CD4-positive, alpha-beta T cell treated with Interleukin-4 for 1 hour (primary cell): ENCODE results near the gene MARK3.

ENCODE experiments used
- DNase-seq, 2 donors: peaks; one replicate each; pipeline ENCODE4 v3.0.0-alpha.2; 2020 to 2022

Gene MARK3

GRCh38 chr14:103396463-103396862 lies 11.2 kb downstream of the MARK3 start:
- no peak for DNase-seq

- DNase-seq = no peak
Observed at GRCh38 chr14:103398427-103399195, 13.4 kb downstream of the MARK3 start.

- no peak for DNase-seq
Observed at GRCh38 chr14:103400537-103400936, 15.3 kb downstream of the MARK3 start.

DNA sequence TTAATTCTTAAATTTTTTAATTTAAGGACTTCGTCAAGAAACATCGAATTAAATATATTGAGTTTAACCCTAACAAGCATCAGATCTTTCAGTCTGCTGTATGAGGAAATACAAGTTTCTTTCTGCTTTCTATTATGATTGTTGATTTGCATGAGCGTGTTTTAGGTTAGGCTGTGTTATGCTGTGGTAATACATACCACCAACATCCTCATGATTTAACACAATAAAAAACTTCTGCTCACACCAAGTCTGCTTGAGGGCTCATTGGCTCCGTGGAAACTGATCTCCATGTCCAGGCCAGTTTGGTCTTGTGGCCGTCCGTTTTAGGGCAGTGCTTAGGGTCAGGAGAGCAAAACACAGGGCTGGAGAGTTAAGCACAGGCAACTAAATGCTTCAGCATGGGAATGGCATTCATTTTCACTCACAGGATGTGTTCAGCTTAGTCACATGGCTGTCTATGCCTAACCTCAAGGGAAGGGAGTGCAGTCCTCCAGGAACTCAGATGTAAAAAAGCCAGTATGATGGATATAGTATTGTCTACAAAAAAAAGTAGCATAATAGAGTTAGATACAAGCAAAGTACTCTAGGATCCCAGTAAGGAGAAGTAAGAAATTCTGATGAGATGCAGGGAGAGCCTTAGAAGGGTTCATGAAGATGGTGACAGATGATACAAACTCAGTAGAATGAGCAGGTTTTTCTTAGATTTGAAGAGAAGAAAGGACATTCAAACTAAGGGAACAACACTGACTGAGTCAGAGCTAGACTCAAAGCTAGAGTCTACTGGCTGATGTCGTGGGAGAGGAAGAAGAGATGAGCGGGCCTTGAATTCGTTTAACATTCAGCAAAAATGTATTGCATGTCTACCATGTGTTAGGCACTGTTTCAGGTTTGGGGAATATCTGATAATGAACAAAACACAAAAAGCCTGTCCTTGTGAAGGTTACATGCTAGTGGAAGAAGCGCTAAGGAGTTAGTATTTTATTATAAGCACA lies 16.3 kb downstream of the MARK3 start:
- no peak for DNase-seq

DNA sequence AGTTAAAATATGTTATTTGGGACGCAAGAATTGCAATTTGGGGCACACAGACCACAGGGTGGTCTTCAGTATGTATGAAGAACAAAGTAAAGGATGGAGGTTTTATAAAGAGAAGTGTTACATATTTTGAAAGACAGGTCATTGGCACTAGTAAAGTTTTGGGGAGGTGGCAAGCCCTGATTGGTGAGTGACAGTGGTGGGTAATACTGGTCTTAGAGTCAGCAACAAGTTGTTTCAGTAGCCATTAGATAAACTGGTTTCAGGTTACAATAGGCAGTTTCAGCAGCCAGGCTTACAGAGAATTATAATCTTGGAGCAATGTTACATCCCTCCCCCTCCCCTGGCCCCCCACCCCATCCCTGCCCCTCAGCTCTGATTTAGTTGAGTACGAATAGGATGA lies 17.5 kb downstream of the MARK3 start:
- DNase-seq = no peak

- no peak for DNase-seq
Observed at GRCh38 chr14:103404032-103404918, 19.1 kb downstream of the MARK3 start.

DNA sequence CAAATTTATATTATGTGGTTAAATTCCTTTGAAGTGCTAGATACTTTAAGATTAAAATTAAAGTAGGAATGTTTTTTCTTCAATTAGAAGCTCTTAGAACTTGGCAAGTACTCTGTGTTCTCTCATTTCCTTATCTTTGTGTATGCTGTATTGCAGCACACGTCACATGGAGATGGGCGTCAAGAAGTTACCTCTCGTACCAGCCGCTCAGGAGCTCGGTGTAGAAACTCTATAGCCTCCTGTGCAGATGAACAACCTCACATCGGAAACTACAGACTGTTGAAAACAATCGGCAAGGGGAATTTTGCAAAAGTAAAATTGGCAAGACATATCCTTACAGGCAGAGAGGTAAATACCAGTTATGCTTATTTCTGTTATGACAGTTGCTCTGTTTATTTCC lies 19.7 kb downstream of the MARK3 start:
- no peak for DNase-seq

GRCh38 chr14:103408491-103409155 lies 23.4 kb downstream of the MARK3 start:
- DNase-seq = no peak

DNA sequence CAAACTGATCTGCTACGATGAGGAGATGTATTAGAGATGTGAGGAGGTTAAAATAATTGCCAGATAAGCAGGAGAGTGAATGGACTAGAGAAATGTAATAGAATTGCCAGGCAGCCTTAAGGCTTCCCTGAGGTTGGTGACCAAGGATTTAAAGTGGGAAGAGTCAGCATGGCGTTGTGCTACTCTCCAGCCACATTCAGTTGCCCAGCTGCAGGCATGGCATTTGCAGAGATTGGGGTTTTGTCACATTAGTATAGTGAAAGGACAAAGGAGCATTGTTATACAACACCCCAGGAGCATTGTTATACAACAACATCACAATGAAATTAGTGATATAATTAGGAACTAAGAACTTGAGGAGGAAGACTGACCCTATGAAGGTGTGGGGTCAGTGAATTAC lies 31.7 kb downstream of the MARK3 start:
- DNase-seq = no peak

DNA sequence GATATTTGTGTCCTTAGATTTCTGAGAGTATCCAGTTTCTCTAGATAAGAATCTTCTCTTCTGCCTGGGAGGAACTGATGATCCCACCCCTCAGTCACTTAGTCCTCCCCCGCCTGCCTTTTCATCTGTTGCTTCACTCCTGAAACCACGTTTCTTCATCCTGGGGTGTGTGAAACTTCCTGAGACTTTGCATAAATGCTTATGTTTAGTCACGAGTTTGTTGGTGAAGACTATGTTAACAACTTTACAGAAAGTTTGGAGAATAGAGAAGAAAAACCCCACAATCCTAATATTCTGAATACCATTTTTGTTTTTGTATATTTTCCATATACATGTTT lies 33.2 kb downstream of the MARK3 start:
- peak in 1 of 2 donors; percentile 44 for DNase-seq

GRCh38 chr14:103421556-103421955 lies 36.3 kb downstream of the MARK3 start:
- no peak for DNase-seq

GRCh38 chr14:103423050-103423461 lies 37.8 kb downstream of the MARK3 start:
- no peak for DNase-seq

- DNase-seq = peak; percentile 57 to 73
Observed at GRCh38 chr14:103427485-103428443, 42.5 kb downstream of the MARK3 start.

- DNase-seq = peak in 1 of 2 donors; percentile 21
Observed at GRCh38 chr14:103428723-103429556, 43.7 kb downstream of the MARK3 start.

- DNase-seq = no peak
Observed at GRCh38 chr14:103430358-103430757, 45.1 kb downstream of the MARK3 start.

- no peak for DNase-seq
Observed at GRCh38 chr14:103432627-103433026, 47.4 kb downstream of the MARK3 start.

DNA sequence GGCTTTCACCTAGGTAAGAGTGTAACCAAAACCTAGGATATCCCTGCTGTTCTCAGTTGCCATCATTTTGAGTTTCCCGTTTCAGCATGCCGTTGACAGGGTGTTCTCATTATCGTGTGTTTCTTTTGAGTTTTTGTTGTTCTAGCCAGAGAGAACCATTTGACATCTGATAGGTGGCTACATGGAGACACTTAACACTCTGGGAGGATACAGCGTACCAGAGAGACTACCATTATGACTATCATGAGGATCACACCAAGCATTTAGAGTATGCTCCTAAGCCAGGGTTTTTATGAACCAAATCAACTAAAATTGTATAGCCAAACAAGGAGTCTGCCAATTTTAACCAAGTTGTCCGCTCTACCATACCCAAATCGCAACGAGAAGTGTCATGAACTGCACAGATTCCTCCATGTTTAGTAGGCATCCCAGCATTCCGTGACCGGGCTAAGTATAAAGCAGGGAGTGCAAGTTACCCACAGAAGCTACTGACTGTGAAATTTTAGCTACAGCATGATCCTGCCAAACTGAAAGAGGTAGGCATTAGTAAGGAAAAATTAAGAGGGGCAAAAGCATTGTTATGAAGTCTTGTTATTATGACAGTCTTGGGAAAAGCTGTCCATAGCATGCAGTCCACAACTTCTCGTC lies 48.8 kb downstream of the MARK3 start:
- no peak for DNase-seq

- DNase-seq = no peak
Observed at GRCh38 chr14:103434868-103435442, 49.7 kb downstream of the MARK3 start.

GRCh38 chr14:103436533-103436932 lies 51.3 kb downstream of the MARK3 start:
- DNase-seq = no peak
